ENCODE results near the gene GSN.

- TF ChIP-seq CTCF (IDR thresholded peaks at IDR 0.05) = no peak
- TF ChIP-seq EZH2 (IDR thresholded peaks at IDR 0.05) = no peak
Measured at GRCh38 chr9:121280715-121281613, 13.0 kb downstream of the GSN start.

Data from neural progenitor cell (in vitro differentiated cells).